ENCODE results near the gene LEMD3.
"Not testable (repeated sequence)": the region's sequence is repeated elsewhere in the genome, so short reads cannot be mapped to it uniquely, and the experiment has no call there.

DNA sequence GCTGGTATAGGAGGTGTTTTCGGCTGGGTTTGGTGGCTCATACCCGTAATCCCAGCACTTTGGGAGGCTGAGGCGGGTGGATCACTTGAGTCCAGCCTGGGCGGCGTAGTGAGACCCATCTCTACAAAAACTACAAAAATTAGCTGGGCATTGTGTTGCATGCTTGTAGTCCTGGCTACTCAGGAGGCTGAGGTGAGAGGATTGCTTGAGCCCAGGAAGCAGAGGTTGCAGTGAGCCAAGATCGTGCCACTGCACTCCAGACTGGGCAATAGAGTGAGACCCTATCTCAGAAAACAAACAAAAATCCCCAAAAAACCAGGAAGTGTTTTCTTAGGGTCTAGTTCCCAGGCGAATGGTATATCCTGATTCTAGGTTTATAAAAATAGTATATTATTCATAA, 116.1 kb downstream of the LEMD3 start:
- TF ChIP-seq, protein P1, sequence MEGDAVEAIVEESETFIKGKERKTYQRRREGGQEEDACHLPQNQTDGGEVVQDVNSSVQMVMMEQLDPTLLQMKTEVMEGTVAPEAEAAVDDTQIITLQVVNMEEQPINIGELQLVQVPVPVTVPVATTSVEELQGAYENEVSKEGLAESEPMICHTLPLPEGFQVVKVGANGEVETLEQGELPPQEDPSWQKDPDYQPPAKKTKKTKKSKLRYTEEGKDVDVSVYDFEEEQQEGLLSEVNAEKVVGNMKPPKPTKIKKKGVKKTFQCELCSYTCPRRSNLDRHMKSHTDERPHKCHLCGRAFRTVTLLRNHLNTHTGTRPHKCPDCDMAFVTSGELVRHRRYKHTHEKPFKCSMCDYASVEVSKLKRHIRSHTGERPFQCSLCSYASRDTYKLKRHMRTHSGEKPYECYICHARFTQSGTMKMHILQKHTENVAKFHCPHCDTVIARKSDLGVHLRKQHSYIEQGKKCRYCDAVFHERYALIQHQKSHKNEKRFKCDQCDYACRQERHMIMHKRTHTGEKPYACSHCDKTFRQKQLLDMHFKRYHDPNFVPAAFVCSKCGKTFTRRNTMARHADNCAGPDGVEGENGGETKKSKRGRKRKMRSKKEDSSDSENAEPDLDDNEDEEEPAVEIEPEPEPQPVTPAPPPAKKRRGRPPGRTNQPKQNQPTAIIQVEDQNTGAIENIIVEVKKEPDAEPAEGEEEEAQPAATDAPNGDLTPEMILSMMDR (IDR thresholded peaks at IDR 0.05; ENCODE audit: control extremely low read depth in 1 of 3, insufficient read depth in 1 of 3, low read depth in 1 of 3, low read length in 3 of 3): not testable (repeated sequence)
- not testable (repeated sequence) for TF ChIP-seq EGR1 (IDR thresholded peaks at IDR 0.05; ENCODE audit: borderline replicate concordance, low read depth, low read length); HDAC6 (IDR thresholded peaks at IDR 0.05; ENCODE audit: low read depth, low read length); SP1 (IDR thresholded peaks at IDR 0.05; ENCODE audit: low read depth, low read length); POLR2A (IDR thresholded peaks at IDR 0.05; ENCODE audit: control extremely low read depth in 1 of 2, low read depth in 2 of 2, low read length in 2 of 2); ZNF274 (IDR thresholded peaks at IDR 0.05; ENCODE audit: borderline replicate concordance, extremely low read depth, low read length); GABPA (IDR thresholded peaks at IDR 0.05; ENCODE audit: borderline replicate concordance, insufficient read depth, low read length); BACH1 (IDR thresholded peaks at IDR 0.05; ENCODE audit: low read length); EZH2 (IDR thresholded peaks at IDR 0.05; ENCODE audit: low read depth, low read length, severe bottlenecking); RAD21 (IDR thresholded peaks at IDR 0.05 in 1 of 2, conservative IDR thresholded peaks at IDR 0.05 in 1 of 2; ENCODE audit: low read depth in 2 of 2, low read length in 2 of 2); MAFK (IDR thresholded peaks at IDR 0.05; ENCODE audit: low read depth, low read length)
- TF ChIP-seq, protein P2, sequence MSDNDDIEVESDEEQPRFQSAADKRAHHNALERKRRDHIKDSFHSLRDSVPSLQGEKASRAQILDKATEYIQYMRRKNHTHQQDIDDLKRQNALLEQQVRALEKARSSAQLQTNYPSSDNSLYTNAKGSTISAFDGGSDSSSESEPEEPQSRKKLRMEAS (IDR thresholded peaks at IDR 0.05): not testable (repeated sequence)

Measured in H1 (cell line).